ENCODE data around the gene EGFL6. TPM values are rescaled to one million over a fixed set of nuclear protein-coding genes. Genes with fewer than 3 reads are reported as not detected.
"Not testable (repeated sequence)": the region's sequence is repeated elsewhere in the genome, so short reads cannot be mapped to it uniquely, and the experiment has no call there.

Gene EGFL6
- total RNA-seq, 1 experiment from 2014 or later: not detected

DNA sequence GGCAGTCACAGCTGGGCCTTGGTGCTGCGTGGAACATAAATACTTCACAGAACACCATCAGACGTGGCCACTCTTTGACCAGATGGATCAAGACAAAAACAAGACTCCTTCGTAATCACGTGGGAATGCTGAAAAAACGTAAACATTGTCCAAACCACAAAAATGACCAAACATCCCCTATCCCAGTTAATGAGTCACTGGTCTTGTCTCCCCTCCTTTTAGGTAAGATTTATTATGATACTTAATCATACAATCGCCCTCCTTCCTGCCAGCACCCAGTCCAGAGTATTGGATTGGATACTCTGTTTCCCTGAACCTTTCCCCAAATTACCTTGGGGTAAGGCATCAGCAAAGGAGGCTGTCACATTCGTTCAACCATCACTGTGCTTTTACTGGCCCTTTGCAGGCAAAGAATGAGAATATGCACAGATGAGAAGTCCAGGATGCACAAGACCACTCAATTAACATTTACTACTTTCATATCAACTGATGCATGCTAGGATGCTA is 82.9 kb downstream of the EGFL6 start:
- peak; percentile 81 for DNase-seq (ENCODE audit: low read depth)

DNA sequence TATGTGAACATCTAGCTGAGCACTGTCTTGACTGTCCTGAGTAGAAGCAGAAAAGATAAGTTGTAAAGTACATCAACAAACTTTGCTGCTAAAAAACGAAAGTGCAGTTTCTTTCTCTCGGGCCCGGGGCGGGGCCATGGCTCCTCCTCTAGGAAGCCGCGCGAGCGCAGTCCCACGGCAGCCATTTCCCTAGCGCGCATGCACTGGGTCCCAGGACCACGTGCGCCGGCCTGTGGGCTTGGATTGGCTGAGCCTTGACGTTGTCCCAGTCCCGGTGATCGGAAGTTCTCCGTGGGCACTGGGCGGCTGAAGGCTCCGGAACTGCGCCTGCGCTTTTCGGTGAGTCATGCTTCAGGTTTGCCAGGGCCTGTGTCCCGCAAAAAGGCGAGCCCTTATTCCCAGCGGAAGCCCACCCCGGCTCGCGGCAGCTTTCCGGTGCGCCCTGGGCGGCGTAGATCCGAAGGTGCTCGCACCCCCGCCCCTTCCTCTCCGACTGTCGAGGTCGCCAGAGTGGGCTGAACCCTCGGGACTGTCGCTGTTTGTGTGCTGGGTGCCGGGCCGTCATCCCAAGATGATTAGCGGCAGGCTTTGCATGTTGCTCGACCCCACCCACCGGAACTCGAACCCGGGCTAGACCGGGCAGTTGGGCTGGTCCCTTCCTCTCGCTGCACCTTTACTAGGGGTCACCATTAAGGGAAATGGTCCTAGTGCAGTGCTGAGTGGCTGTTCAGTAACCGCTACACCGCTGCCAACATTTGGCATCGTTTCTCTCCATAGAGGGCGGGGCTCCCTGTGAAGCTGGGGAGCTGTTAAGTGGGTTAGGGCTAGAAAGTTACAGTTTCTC is 83.7 kb downstream of the EGFL6 start, which contains the start of gene TCEANC:
TCEANC (plus strand) TSS at position 292 of the 844 bp plus-strand sequence. CDS start 9,368 bp downstream, outside the sequence.
- DNase-seq (ENCODE audit: low read depth): peak; percentile 94

DNA sequence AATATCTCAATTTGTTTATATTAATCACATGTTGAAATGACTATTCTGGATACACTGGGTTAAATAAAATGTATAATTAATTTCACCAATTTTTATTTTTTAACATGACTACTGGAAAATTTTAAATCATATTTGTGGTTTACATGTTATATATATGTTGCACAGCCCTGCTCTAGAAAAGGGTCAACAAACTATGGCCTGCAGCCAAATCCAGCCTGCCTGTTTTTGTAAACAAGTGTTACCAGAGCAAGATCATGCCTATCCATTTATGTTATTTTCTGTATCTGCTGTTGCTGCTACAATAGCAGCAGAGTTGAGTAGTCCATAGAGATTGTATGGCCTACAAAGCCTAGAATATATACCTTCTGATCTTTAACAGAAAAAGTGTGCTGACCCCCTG is 84.7 kb downstream of the EGFL6 start:
- no peak for DNase-seq (ENCODE audit: low read depth)

- DNase-seq (ENCODE audit: low read depth): no peak
Measured at GRCh38 chrX:13655674-13656073, 86.3 kb downstream of the EGFL6 start.

DNA sequence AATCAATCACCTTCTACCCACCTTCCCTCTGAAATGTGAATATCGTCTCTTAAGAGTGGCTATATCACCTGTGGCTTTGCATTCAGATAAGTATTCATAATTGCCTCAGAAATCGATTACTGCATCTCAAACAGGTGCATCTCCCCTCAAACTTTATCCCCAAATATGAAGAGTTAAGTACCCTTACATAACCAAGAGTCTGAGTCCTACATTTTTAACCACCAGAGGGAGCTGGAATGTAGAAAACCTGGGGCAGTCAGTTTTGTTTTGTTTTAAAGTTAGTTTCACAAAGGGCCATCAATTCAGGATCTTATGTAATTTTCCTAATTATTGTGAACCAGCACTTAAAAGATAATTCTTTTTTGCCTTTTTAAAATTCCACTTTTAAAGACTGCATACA is 89.2 kb downstream of the EGFL6 start:
- peak; percentile 45 for DNase-seq (ENCODE audit: low read depth)

GRCh38 chrX:13659063-13659462 is 89.7 kb downstream of the EGFL6 start:
- DNase-seq (ENCODE audit: low read depth): peak; percentile 22

DNA sequence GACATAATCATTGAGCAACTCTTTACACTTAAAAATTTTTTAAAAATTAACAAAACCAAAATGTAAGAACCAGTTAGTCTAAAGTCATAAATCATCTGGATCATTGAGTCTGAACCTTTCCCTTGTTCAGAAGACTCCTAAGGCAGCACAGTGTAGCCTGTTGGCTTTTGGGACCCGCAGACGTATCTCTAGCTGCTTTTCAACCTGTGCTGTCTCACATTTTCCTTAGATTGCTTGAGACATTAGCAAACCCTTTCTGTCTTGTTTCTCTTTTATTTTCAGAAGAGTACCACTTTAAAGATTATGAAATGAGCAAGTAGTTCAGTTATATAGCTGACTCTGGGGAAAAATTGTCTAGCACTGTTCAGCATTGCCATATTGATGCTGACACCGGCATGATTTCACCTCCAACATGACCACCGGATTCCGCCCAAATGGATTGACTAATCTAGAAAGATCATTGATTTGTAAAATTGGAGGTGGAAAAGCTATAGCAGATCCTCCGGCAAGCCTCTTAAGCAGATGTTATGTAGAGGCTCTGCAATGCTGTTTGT is 92.4 kb downstream of the EGFL6 start:
- no peak for DNase-seq (ENCODE audit: low read depth)

- DNase-seq (ENCODE audit: low read depth): no peak
Measured at GRCh38 chrX:13662355-13662791, 93.0 kb downstream of the EGFL6 start.

DNA sequence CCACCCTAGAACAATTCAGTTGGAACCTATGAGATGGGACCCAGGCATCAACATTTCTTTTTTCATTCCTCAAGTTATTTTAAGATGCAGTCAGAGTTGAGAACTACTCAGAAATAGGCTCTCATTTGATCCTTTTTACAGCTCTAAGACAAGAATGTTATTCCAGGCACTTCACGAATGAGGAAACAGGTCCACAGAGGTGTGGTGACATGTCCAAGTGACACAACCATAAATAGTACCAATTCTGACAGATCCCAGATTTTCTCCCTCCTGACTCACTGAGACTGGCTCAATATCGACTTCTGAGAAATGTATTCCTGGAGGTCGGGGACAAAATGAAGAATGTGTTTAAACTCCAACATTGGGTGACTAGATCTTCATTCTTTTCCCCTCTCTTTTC is 94.6 kb downstream of the EGFL6 start:
- DNase-seq (ENCODE audit: low read depth): no peak

DNA sequence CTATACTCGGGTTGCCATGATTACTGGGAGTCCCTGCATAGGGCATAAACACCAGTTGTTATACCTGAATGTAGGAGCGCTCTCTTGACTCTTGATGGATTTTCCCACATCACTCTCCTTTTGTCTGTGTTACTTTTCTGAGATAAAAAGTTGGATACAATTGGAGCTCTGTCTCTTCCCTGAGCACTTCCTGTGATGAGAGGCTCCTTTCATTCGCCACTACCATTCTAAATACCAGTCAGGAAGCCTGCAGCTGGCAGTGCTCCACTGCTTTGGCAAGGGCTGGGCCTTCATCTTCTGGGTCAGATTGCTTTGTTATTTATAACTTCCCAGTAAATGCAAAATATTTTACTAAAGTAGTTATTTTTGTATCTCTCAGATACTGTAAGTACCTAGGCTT is 97.4 kb downstream of the EGFL6 start:
- no peak for DNase-seq (ENCODE audit: low read depth)

DNA sequence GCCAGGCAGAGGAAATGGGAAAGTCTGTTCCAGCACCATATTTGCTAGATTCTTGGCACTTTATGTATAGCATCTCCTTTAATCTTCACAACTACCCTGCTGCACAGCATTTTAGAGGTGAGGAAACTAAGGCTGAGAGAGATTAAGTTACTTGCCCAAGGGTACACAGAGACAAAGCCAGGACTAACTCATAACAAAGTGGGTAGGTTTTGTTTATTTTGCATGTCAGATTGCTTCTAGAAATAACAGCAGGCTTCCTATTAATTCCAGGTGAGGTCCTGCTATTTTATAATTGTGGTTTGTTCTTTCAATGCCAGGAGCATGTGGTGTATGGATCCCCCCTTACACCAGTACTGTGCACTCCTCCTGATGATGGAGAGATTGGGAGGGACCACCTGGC is 98.5 kb downstream of the EGFL6 start:
- no peak for DNase-seq (ENCODE audit: low read depth)

DNA sequence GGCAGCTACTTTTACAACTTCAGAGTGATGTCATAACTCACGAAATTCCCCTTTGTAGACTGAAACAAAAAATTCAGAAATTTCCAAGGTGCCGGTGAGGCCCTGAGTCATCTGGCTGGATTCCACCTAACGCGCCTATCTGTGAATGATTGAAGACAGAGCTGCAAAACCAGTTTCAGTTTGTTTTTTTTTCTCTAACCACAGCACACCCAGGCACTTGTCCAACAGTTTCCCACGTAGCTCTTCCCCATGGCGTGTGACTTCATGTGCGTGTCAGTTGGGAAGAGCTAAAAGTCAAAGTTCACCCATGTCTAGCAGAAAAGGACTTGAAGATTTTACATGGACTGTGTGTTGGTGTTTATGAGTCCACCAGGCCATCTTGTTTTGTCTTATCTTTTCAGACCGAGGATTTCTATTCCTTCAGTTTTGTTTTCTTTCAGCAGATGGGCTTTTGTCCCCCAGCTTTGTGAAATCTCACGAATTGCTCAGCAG is 99.9 kb downstream of the EGFL6 start:
- DNase-seq (ENCODE audit: low read depth): peak; percentile 88

DNA sequence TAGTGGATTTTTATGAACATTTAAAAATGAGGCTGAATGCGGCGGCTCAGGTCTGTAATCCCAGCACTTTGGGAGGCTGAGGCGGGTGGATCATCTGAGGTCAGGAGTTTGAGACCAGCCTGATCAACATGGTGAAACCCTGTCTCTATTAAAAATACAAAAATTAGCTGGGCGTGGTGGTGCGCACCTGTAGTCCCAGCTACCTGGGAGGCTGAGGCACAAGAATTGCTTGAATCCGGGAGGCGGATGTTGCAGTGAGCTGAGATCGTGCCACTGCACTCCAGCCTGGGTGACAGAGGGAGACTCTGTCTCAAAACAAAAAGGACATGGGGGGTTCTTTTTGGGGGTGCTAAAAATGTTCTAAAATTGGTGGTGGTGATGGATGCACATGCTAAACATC is 100.4 kb downstream of the EGFL6 start:
- DNase-seq (ENCODE audit: low read depth): not testable (repeated sequence)

DNA sequence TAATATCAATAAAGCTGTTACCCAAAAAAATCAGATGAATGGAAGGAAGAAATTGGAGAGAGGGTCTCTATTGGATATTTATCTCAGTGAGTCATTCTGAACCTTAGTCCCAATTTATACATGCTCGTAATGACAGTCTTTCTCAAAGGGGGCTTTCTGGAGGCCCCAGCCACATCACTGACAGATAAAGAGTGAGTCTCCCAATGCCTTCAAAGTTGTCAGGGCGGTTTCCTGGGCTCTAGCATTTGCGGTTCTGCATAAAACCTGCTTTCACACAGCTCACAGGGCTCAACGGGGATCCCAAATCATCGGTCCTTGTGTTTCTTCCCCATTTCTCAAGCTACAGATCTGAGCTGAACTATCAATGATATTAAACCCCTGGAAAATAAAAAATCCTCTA is 100.8 kb downstream of the EGFL6 start:
- DNase-seq (ENCODE audit: low read depth): no peak

GRCh38 chrX:13673016-13673415 is 103.6 kb downstream of the EGFL6 start:
- no peak for DNase-seq (ENCODE audit: low read depth)

DNA sequence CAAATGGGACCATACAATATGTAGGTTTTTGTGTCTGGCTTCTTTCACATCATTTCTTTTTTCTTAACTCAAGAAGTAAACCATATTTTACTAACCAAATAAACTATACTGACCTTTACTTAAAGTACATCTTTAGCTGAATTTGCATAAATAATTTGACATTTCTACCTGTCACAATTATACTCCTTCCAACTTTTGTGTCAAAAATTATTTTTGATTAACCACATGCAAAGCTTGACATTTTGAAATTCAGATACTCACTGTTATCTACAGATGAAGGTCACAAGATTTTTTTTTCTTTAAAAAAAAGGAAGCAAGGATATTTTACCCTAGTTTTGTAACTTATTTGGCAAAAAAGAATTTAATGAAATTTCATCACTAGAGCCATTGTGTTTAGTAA is 107.5 kb downstream of the EGFL6 start:
- no peak for DNase-seq (ENCODE audit: low read depth)

- DNase-seq (ENCODE audit: low read depth): not testable (repeated sequence)
Measured at GRCh38 chrX:13679700-13680099, 110.3 kb downstream of the EGFL6 start.

DNA sequence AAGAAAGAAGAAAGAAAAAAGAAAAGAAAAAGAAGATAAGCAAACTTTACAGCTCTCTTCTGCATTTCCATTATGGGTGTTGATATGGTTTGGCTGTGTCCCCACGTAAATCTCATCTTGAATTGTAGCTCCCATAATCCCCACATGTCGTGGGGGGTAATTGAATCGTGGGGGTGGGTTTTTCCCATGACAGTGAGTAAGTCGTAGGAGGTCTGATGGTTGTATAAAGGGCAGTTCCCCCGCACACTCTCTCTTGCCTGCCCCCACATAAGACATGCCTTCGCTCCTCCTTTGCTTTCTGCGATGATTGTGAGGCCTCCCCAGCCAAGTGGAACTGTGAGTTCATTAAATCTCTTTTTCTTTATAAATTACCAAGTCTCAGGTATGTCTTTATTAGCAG is 112.2 kb downstream of the EGFL6 start:
- no peak for DNase-seq (ENCODE audit: low read depth)

All from LHCN-M2 (cell line).